ENCODE results near the gene ALPG. TPM values are rescaled to one million over a fixed set of nuclear protein-coding genes. Genes with fewer than 3 reads are reported as not detected.
A peak's percentile ranks its signal among the peaks of the same experiment; 100 is the strongest.
"Not testable (repeated sequence)": the region's sequence is repeated elsewhere in the genome, so short reads cannot be mapped to it uniquely, and the experiment has no call there.

The ALPG gene
- total RNA-seq, 1 donor from 2014 or later = not detected

DNA sequence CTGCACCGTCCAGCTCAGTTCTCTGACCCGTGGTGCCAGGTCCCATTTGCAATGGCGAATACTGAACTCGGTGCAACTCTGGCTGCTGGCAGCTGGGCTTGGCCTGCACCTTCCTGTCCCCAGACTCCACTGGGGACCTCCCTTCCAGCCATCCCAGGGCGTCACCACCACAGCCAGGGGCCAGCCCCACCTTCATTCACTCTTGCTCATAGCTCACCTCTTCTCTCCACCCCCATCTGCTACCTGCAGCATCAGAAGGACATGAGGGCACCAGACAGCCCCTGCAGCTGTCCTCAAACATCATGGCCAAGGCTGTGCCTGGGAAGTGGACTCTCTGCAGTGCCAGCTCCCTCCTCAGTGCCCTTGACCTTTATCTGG is 33.1 kb downstream of the ALPG start:
- H3K27ac Mint-ChIP-seq = no peak overlapping the region
- no peaks in the 10 kb centered on the region for H3K9me3 Mint-ChIP-seq
- no peaks in the 10 kb centered on the region for H3K36me3 Mint-ChIP-seq
- peaks cover 10% of the 10 kb centered on the region for H3K27me3 Mint-ChIP-seq (ENCODE audit: low read depth)
- TF ChIP-seq CTCF (IDR thresholded peaks at IDR 0.05; ENCODE audit: unreplicated experiment) = peak; percentile 45
- no peak overlapping the region for H3K4me3 Mint-ChIP-seq
- H3K4me1 Mint-ChIP-seq = peaks cover 3% of the 10 kb centered on the region
- no peak for DNase-seq (ENCODE audit: low spot score in 2 of 2, unreplicated experiment in 2 of 2)

GRCh38 chr2:232440220-232441018 is 33.8 kb downstream of the ALPG start:
- H3K27ac Mint-ChIP-seq; H3K27me3 Mint-ChIP-seq (ENCODE audit: low read depth); H3K4me1 Mint-ChIP-seq; H3K36me3 Mint-ChIP-seq; H3K9me3 Mint-ChIP-seq: not testable (repeated sequence)
- H3K4me3 Mint-ChIP-seq = peak overlapping the region; percentile 6
- TF ChIP-seq CTCF (IDR thresholded peaks at IDR 0.05; ENCODE audit: unreplicated experiment) = peak; percentile 90
- DNase-seq (ENCODE audit: low spot score in 2 of 2, unreplicated experiment in 2 of 2) = peak; percentile 71 to 96

DNA sequence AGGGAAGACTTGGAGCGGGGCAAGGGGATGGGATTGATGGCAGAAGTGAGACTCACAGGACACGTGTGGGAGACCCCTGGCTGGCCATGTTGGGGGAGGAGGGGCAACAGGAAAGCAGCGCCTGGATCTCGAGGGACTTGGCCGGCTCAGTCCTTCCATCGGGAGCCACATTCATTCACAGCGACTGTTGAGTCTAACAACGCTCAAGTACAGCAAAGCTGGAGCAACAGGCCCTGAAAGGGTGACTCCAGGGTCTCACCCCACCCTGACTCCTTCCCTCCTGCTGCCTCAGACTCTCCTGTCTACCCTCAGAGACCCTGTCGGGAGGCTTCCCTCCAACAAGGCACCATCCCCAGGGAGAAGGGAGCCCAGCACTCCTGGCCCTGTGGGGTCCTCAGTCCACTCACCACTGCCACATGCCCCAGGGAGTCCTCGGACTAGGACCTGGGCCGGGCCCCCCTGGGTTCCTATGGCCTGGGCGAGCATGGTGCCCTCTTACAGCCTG is 34.6 kb downstream of the ALPG start:
- Mint-ChIP-seq H3K4me3 (no peak overlapping the region), H3K27ac (no peak overlapping the region), H3K36me3 (no peaks in the 10 kb centered on the region), H3K9me3 (no peaks in the 10 kb centered on the region), H3K4me1 (peaks cover 3% of the 10 kb centered on the region), H3K27me3 (ENCODE audit: low read depth) (peaks cover 10% of the 10 kb centered on the region)
- DNase-seq (ENCODE audit: low spot score in 2 of 2, unreplicated experiment in 2 of 2) = no peak
- TF ChIP-seq CTCF (IDR thresholded peaks at IDR 0.05; ENCODE audit: unreplicated experiment) = no peak

GRCh38 chr2:232441922-232442321 is 35.3 kb downstream of the ALPG start:
- not testable (repeated sequence) for H3K4me3 Mint-ChIP-seq

GRCh38 chr2:232442431-232442830 is 35.8 kb downstream of the ALPG start:
- not testable (repeated sequence) for H3K36me3 Mint-ChIP-seq; H3K4me3 Mint-ChIP-seq; DNase-seq (ENCODE audit: low spot score in 2 of 2, unreplicated experiment in 2 of 2); H3K27ac Mint-ChIP-seq; H3K4me1 Mint-ChIP-seq; H3K9me3 Mint-ChIP-seq
- peaks cover 12% of the 10 kb centered on the region for H3K27me3 Mint-ChIP-seq (ENCODE audit: low read depth)

More at GRCh38 chr2:232441922-232442321, 35.3 kb downstream of the ALPG start:
- H3K9me3 Mint-ChIP-seq; H3K4me1 Mint-ChIP-seq; H3K27ac Mint-ChIP-seq; DNase-seq (ENCODE audit: low spot score in 2 of 2, unreplicated experiment in 2 of 2); H3K36me3 Mint-ChIP-seq: not testable (repeated sequence)
- peaks cover 11% of the 10 kb centered on the region for H3K27me3 Mint-ChIP-seq (ENCODE audit: low read depth)

GRCh38 chr2:232443047-232443446 is 36.4 kb downstream of the ALPG start:
- H3K27ac Mint-ChIP-seq, H3K4me3 Mint-ChIP-seq: not testable (repeated sequence)

DNA sequence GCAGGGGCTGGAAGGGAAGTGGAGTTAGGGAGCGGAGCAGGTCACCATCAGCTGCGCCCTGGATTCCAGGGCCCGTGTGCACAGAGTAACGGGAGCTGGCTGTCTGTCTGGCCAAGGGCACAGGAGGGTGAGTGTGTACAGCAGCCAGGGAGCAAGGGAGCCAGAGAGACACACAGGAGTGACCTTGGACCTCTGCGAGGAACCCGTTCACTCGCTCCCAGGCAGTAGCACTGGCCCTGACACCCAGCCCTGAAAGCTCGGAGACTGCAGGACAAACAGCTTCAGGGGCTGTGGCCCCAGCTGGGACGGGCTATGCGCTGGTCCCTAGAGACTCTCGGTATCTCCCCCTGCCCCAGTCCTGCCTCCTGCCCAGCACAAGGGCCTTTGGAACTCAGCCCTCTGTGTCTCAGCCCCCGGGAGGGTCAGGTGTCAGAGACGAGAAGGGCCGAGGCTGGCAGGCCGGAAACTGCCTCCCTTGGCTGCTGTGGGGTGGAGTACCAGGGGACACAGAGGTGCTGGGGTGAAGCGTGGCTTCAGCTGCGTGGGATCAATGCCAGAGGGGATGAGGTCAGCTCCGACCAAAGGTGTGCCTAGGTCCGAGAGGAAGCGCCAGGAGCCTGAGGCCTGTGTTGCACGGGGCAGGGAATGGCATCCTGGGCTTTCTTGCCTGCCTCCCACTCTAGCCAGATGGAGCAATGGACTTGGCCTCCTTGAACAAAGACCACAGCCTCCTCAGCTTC is 37.2 kb downstream of the ALPG start:
- H3K36me3 Mint-ChIP-seq; H3K27ac Mint-ChIP-seq; H3K9me3 Mint-ChIP-seq; H3K4me3 Mint-ChIP-seq; H3K27me3 Mint-ChIP-seq (ENCODE audit: low read depth); DNase-seq (ENCODE audit: low spot score in 2 of 2, unreplicated experiment in 2 of 2); H3K4me1 Mint-ChIP-seq: not testable (repeated sequence)

More at GRCh38 chr2:232443047-232443446, 36.4 kb downstream of the ALPG start:
- H3K4me1 Mint-ChIP-seq; H3K9me3 Mint-ChIP-seq; DNase-seq (ENCODE audit: low spot score in 2 of 2, unreplicated experiment in 2 of 2); H3K27me3 Mint-ChIP-seq (ENCODE audit: low read depth); H3K36me3 Mint-ChIP-seq: not testable (repeated sequence)

Measured in mesothelial cell of epicardium (in vitro differentiated cells).